Tibial artery (tissue), 4 donors: Measurements from ENCODE around the gene CTIF.

ENCODE experiments used
- DNase-seq, 2 donors: peaks; one replicate each; pipeline ENCODE4 v3.0.0-alpha.2; 2019
- H3K27ac ChIP-seq, 2 donors: fragments of 200-600 bp; sonication (generic) in 1 of 2; 1 replicate in 1 of 2; 2 replicates in 1 of 2; pipeline ENCODE4 v1.5.1; 2018 to 2019; ENCODE audit warnings: mild to moderate bottlenecking in 1 of 2
- H3K27me3 ChIP-seq, 2 donors: fragments of 200-600 bp; sonication (generic) in 1 of 2; one replicate each; pipeline versions ENCODE4 v1.5.1 to v1.6.0; 2016 to 2019
- H3K36me3 ChIP-seq, 3 donors: fragments of 200-600 bp; sonication (generic) in 2 of 3; one replicate each; pipeline ENCODE4 v1.5.1; 2016 to 2019; ENCODE audit warnings: mild to moderate bottlenecking in 2 of 3
- H3K4me1 ChIP-seq, 4 donors: fragments of 200-600 bp; sonication (generic) in 2 of 4; 1 replicate in 3 of 4; 2 replicates in 1 of 4; pipeline ENCODE4 v1.5.1; 2016 to 2019
- H3K4me3 ChIP-seq, 2 donors: fragments of 200-600 bp; sonication (generic) in 1 of 2; 1 replicate in 1 of 2; 2 replicates in 1 of 2; pipeline ENCODE4 v1.5.1; 2018 to 2019; ENCODE audit warnings: mild to moderate bottlenecking in 2 of 2
- H3K9me3 ChIP-seq, 3 donors: fragments of 200-600 bp; sonication (generic) in 1 of 3; one replicate each; pipeline ENCODE4 v1.5.1; 2016 to 2019
- CTCF ChIP-seq, 2 experiments: fragments of 200-600 bp in 1 of 2; fragments of 450-650 bp in 1 of 2; IDR thresholded peaks; one replicate each; pipeline ENCODE4 v1.5.1; 2017 to 2019; ENCODE audit warnings: antibody characterized with exemption in 2 of 2, mild to moderate bottlenecking in 1 of 2, moderate library complexity in 1 of 2
- intact Hi-C: fragments of 100-400 bp; cut with DNase I; formaldehyde crosslinking; loops from one replicate; pipeline ENCODE4 v1.15.0; 2023; ENCODE audit warnings: low total_unique reads

The CTIF gene

GRCh38 chr18:48553236-48553635 is 14.4 kb downstream of the CTIF start:
- H3K4me1 ChIP-seq: peaks cover under 1 to 80% (median 18%) of the 10 kb centered on the region in 4 donors

GRCh38 chr18:48554610-48555400 is 16.0 kb downstream of the CTIF start:
- H3K36me3 ChIP-seq: peaks cover 0 to 13% (median 4%) of the 10 kb centered on the region in 3 donors
- no peak for TF ChIP-seq CTCF (IDR thresholded peaks at IDR 0.05)
- DNase-seq: peak in 1 of 2 donors; percentile 24
- peak overlapping the region; percentile 31 for H3K27ac ChIP-seq
- H3K27me3 ChIP-seq: no peaks in the 10 kb centered on the region
- H3K9me3 ChIP-seq: no peaks in the 10 kb centered on the region
- H3K4me3 ChIP-seq: no peak overlapping the region
- H3K4me1 ChIP-seq: peaks cover 0 to 66% (median 9%) of the 10 kb centered on the region in 4 donors
- intact Hi-C loops: no loop called here

More at GRCh38 chr18:48553236-48553635, 14.4 kb downstream of the CTIF start:
- intact Hi-C loops: no loop called here
- peak in 1 of 2 donors; percentile 42 for DNase-seq
- H3K27me3 ChIP-seq: no peaks in the 10 kb centered on the region
- H3K27ac ChIP-seq: no peak overlapping the region
- TF ChIP-seq CTCF (IDR thresholded peaks at IDR 0.05): no peak
- no peaks in the 10 kb centered on the region for H3K9me3 ChIP-seq
- peaks cover 0 to 13% (median 4%) of the 10 kb centered on the region in 3 donors for H3K36me3 ChIP-seq
- H3K4me3 ChIP-seq: no peak overlapping the region

- H3K4me3 ChIP-seq: no peak overlapping the region
- H3K9me3 ChIP-seq: no peaks in the 10 kb centered on the region
- no peaks in the 10 kb centered on the region for H3K27me3 ChIP-seq
- H3K27ac ChIP-seq: no peak overlapping the region
- peaks cover 0 to 61% (median 8%) of the 10 kb centered on the region in 4 donors for H3K4me1 ChIP-seq
- peak in 1 of 2 donors; percentile 39 for DNase-seq
- intact Hi-C loops: no loop called here
- no peak for TF ChIP-seq CTCF (IDR thresholded peaks at IDR 0.05)
- peaks cover 0 to 13% (median 4%) of the 10 kb centered on the region in 3 donors for H3K36me3 ChIP-seq
Observed at GRCh38 chr18:48555465-48555995, 16.7 kb downstream of the CTIF start.

GRCh38 chr18:48557640-48558174 is 18.9 kb downstream of the CTIF start:
- peak in 1 of 2 donors; percentile 25 for DNase-seq
- H3K4me1 ChIP-seq: peaks cover 0 to 73% (median 16%) of the 10 kb centered on the region in 4 donors

GRCh38 chr18:48558248-48558647 is 19.4 kb downstream of the CTIF start:
- Histone ChIP-seq H3K36me3 (peaks cover 0 to 10% (median 4%) of the 10 kb centered on the region in 3 donors), H3K27me3 (no peaks in the 10 kb centered on the region), H3K4me1 (peaks cover 0 to 73% (median 21%) of the 10 kb centered on the region in 4 donors), H3K9me3 (no peaks in the 10 kb centered on the region), H3K4me3 (no peak overlapping the region), H3K27ac (no peak overlapping the region)
- TF ChIP-seq CTCF (IDR thresholded peaks at IDR 0.05): no peak
- DNase-seq: no peak
- intact Hi-C loops: no loop called here

More at GRCh38 chr18:48557640-48558174, 18.9 kb downstream of the CTIF start:
- TF ChIP-seq CTCF (IDR thresholded peaks at IDR 0.05): no peak
- intact Hi-C loops: no loop called here
- Histone ChIP-seq H3K27ac (no peak overlapping the region), H3K27me3 (no peaks in the 10 kb centered on the region), H3K9me3 (no peaks in the 10 kb centered on the region), H3K4me3 (no peak overlapping the region), H3K36me3 (peaks cover 0 to 10% (median 4%) of the 10 kb centered on the region in 3 donors)
